Adipocyte (in vitro differentiated cells): ENCODE data around the gene DES.

Experiments
- DNase-seq: peaks from one replicate; pipeline ENCODE4 v3.0.0-alpha.2; 2015; ENCODE audit warnings: low read depth
- H3K27me3 ChIP-seq: replicated peaks from 2 replicates; pipeline ENCODE4 v1.7.0; 2013; ENCODE audit warnings: mild to moderate bottlenecking, low read length, moderate library complexity; ENCODE audit not compliant: control insufficient read depth, insufficient read depth
- H3K36me3 ChIP-seq: 2 replicates; pipeline ENCODE4 v1.7.0; 2013; ENCODE audit warnings: low read length, mild to moderate bottlenecking, moderate library complexity; ENCODE audit not compliant: control insufficient read depth, insufficient read depth, severe bottlenecking
- H3K4me1 ChIP-seq: 2 replicates; pipeline ENCODE4 v1.7.0; 2013; ENCODE audit warnings: mild to moderate bottlenecking, low read length, moderate library complexity; ENCODE audit not compliant: control insufficient read depth, insufficient read depth
- H3K4me3 ChIP-seq: 2 replicates; pipeline ENCODE4 v1.7.0; 2013; ENCODE audit warnings: mild to moderate bottlenecking, low read length, moderate library complexity
- H3K9ac ChIP-seq: 2 replicates; pipeline ENCODE4 v1.7.0; 2013; ENCODE audit warnings: mild to moderate bottlenecking, low read length, moderate library complexity
- H3K9me3 ChIP-seq: 2 replicates; pipeline ENCODE4 v1.7.0; 2013; ENCODE audit warnings: mild to moderate bottlenecking, low read length, moderate library complexity; ENCODE audit not compliant: control insufficient read depth

DES gene

GRCh38 chr2:219422952-219423534 is 4.9 kb downstream of the DES start:
- DNase-seq: no peak
- H3K4me1 ChIP-seq: peaks cover 12% of the 10 kb centered on the region
- H3K27me3 ChIP-seq: peaks cover 3% of the 10 kb centered on the region

GRCh38 chr2:219423652-219424377 is 5.6 kb downstream of the DES start:
- Histone ChIP-seq H3K9me3 (no peaks in the 10 kb centered on the region), H3K4me3 (peak overlapping the region; percentile 50), H3K4me1 (peaks cover 10% of the 10 kb centered on the region), H3K9ac (no peak overlapping the region), H3K36me3 (no peaks in the 10 kb centered on the region), H3K27me3 (no peaks in the 10 kb centered on the region)
- DNase-seq: no peak

More at GRCh38 chr2:219422952-219423534, 4.9 kb downstream of the DES start:
- Histone ChIP-seq H3K9ac (no peak overlapping the region), H3K9me3 (no peaks in the 10 kb centered on the region), H3K36me3 (no peaks in the 10 kb centered on the region), H3K4me3 (no peak overlapping the region)

- peaks cover 12% of the 10 kb centered on the region for H3K4me1 ChIP-seq
- no peak overlapping the region for H3K4me3 ChIP-seq
- no peaks in the 10 kb centered on the region for H3K36me3 ChIP-seq
- no peak for DNase-seq
- no peak overlapping the region for H3K9ac ChIP-seq
- no peaks in the 10 kb centered on the region for H3K9me3 ChIP-seq
- H3K27me3 ChIP-seq: no peaks in the 10 kb centered on the region
Observed at GRCh38 chr2:219425238-219426067, 7.3 kb downstream of the DES start.

GRCh38 chr2:219426068-219426443 is 7.9 kb downstream of the DES start:
- peaks cover 15% of the 10 kb centered on the region for H3K4me1 ChIP-seq
- no peaks in the 10 kb centered on the region for H3K9me3 ChIP-seq
- no peak for DNase-seq
- no peak overlapping the region for H3K9ac ChIP-seq
- no peaks in the 10 kb centered on the region for H3K36me3 ChIP-seq
- H3K4me3 ChIP-seq: no peak overlapping the region
- H3K27me3 ChIP-seq: no peaks in the 10 kb centered on the region

- no peak for DNase-seq
- Histone ChIP-seq H3K9ac (no peak overlapping the region), H3K9me3 (no peaks in the 10 kb centered on the region), H3K4me1 (peaks cover 16% of the 10 kb centered on the region), H3K27me3 (no peaks in the 10 kb centered on the region), H3K36me3 (no peaks in the 10 kb centered on the region), H3K4me3 (no peak overlapping the region)
Observed at GRCh38 chr2:219426534-219427136, 8.5 kb downstream of the DES start.

GRCh38 chr2:219428469-219428868 is 10.3 kb downstream of the DES start:
- DNase-seq: no peak
- Histone ChIP-seq H3K36me3 (no peaks in the 10 kb centered on the region), H3K9ac (no peak overlapping the region), H3K27me3 (no peaks in the 10 kb centered on the region), H3K4me1 (peaks cover 16% of the 10 kb centered on the region), H3K4me3 (no peak overlapping the region), H3K9me3 (no peaks in the 10 kb centered on the region)

- Histone ChIP-seq H3K4me3 (no peak overlapping the region), H3K9me3 (no peaks in the 10 kb centered on the region), H3K27me3 (no peaks in the 10 kb centered on the region), H3K36me3 (no peaks in the 10 kb centered on the region), H3K9ac (no peak overlapping the region), H3K4me1 (peaks cover 7% of the 10 kb centered on the region)
- DNase-seq: no peak
Observed at GRCh38 chr2:219429958-219430606, 11.9 kb downstream of the DES start.

GRCh38 chr2:219430633-219431615 is 12.7 kb downstream of the DES start:
- H3K27me3 ChIP-seq: peaks cover 6% of the 10 kb centered on the region
- H3K9me3 ChIP-seq: no peaks in the 10 kb centered on the region
- no peak overlapping the region for H3K4me3 ChIP-seq
- H3K9ac ChIP-seq: no peak overlapping the region
- peak; percentile 72 for DNase-seq
- peaks cover 7% of the 10 kb centered on the region for H3K4me1 ChIP-seq
- H3K36me3 ChIP-seq: no peaks in the 10 kb centered on the region

- Histone ChIP-seq H3K27me3 (peaks cover 6% of the 10 kb centered on the region), H3K36me3 (no peaks in the 10 kb centered on the region), H3K9me3 (no peaks in the 10 kb centered on the region), H3K9ac (peak overlapping the region; percentile 49), H3K4me1 (peaks cover 7% of the 10 kb centered on the region), H3K4me3 (no peak overlapping the region)
- peak; percentile 26 for DNase-seq
Observed at GRCh38 chr2:219433666-219434467, 15.7 kb downstream of the DES start.

- H3K9me3 ChIP-seq: no peaks in the 10 kb centered on the region
- DNase-seq: no peak
- H3K4me3 ChIP-seq: no peak overlapping the region
- peaks cover 6% of the 10 kb centered on the region for H3K27me3 ChIP-seq
- no peaks in the 10 kb centered on the region for H3K36me3 ChIP-seq
- peak overlapping the region; percentile 49 for H3K9ac ChIP-seq
- peaks cover 7% of the 10 kb centered on the region for H3K4me1 ChIP-seq
Observed at GRCh38 chr2:219434468-219434717, 16.2 kb downstream of the DES start.
